T-cell (primary cell): ENCODE results near the gene L3MBTL4. TPM values are rescaled to one million over a fixed set of nuclear protein-coding genes. Genes with fewer than 3 reads are reported as not detected.

ENCODE experiments used
- ATAC-seq, 4 experiments: fragments of 200-7000 bp in 3 of 4; fragments of 150-1000 bp in 1 of 4; cut with Tn5 transposase; replicated peaks in 1 of 4; 1 replicate in 3 of 4; 2 replicates in 1 of 4; pipeline ENCODE4 v1.10.0; 2021; ENCODE audit warnings: moderate library complexity in 3 of 4, mild to moderate bottlenecking in 2 of 4, moderate number of reproducible peaks in 1 of 4
- CTCF ChIA-PET, 2 donors: fragments of 300-600 bp; sonication (Branson Sonifier 250); formaldehyde crosslinking; loops; one replicate each; lab custom pipeline; 2022; ENCODE audit warnings: antibody characterized with exemption in 2 of 2; lab: Charles Lee
- POLR2A ChIA-PET, 2 donors: fragments of 300-600 bp; sonication (Branson Sonifier 250); formaldehyde crosslinking; loops; one replicate each; lab custom pipeline; 2022; ENCODE audit warnings: antibody characterized with exemption in 2 of 2; lab: Charles Lee
- DNase-seq, 35 experiments: peaks; one replicate each; pipeline versions ENCODE4 v3.0.0 to v3.0.0-alpha.2; 2013 to 2023
- H3K27ac ChIP-seq: one replicate; pipeline ENCODE4 v1.5.1; 2013; ENCODE audit warnings: low read length
- H3K27me3 ChIP-seq, 2 experiments: replicated peaks in 1 of 2; 1 replicate in 1 of 2; 2 replicates in 1 of 2; pipeline versions ENCODE4 v1.6.1 to v1.7.0; 2013; ENCODE audit warnings: low read length in 1 of 2, mixed read lengths in 1 of 2; ENCODE audit not compliant: control insufficient read depth in 2 of 2, insufficient read depth in 2 of 2; ENCODE audit errors: extremely low read depth in 1 of 2
- H3K36me3 ChIP-seq, 2 donors: 1 replicate in 1 of 2; 2 replicates in 1 of 2; pipeline versions ENCODE4 v1.6.1 to v1.7.0; 2013; ENCODE audit warnings: low read length in 1 of 2; ENCODE audit not compliant: control insufficient read depth in 2 of 2, insufficient read depth in 1 of 2; ENCODE audit errors: extremely low read depth in 1 of 2
- H3K4me1 ChIP-seq, 2 experiments: 1 replicate in 1 of 2; 2 replicates in 1 of 2; pipeline versions ENCODE4 v1.6.1 to v1.7.0; 2013; ENCODE audit warnings: low read length in 2 of 2, mixed read lengths in 1 of 2; ENCODE audit not compliant: insufficient read depth in 2 of 2, control insufficient read depth in 1 of 2; ENCODE audit errors: extremely low read depth in 1 of 2
- H3K4me3 ChIP-seq, 2 donors: 1 replicate in 1 of 2; 2 replicates in 1 of 2; pipeline versions ENCODE4 v1.5.1 to v1.7.0; 2013; ENCODE audit warnings: mild to moderate bottlenecking in 2 of 2, low read length in 1 of 2, moderate library complexity in 1 of 2; ENCODE audit not compliant: control insufficient read depth in 1 of 2; ENCODE audit errors: extremely low read depth in 1 of 2
- H3K9me3 ChIP-seq: 2 replicates; pipeline ENCODE4 v1.7.0; 2013
- H3K27ac Mint-ChIP-seq, 2 donors: one replicate each; pipeline ENCODE4 v1.8.0; 2020 to 2021; ENCODE audit warnings: mild to moderate bottlenecking in 2 of 2, mixed read lengths in 2 of 2
- H3K27me3 Mint-ChIP-seq, 2 donors: one replicate each; pipeline ENCODE4 v1.8.0; 2021 to 2022; ENCODE audit warnings: mixed read lengths in 2 of 2
- H3K36me3 Mint-ChIP-seq: one replicate; pipeline ENCODE4 v1.8.0; 2021; ENCODE audit warnings: mixed read lengths
- H3K4me1 Mint-ChIP-seq, 3 donors: one replicate each; pipeline ENCODE4 v1.8.0; 2020 to 2022; ENCODE audit warnings: mixed read lengths in 3 of 3, mild to moderate bottlenecking in 1 of 3
- H3K4me3 Mint-ChIP-seq, 3 donors: one replicate each; pipeline ENCODE4 v1.8.0; 2020 to 2022; ENCODE audit warnings: mild to moderate bottlenecking in 3 of 3, mixed read lengths in 3 of 3, moderate library complexity in 3 of 3
- H3K9me3 Mint-ChIP-seq, 3 donors: one replicate each; pipeline ENCODE4 v1.8.0; 2020 to 2022; ENCODE audit warnings: mixed read lengths in 3 of 3
- WGBS: methylation state at CpG from one replicate; pipeline ENCODE4 v1.1.5; 2013; ENCODE audit warnings: missing lambda C conversion rate; ENCODE audit not compliant: insufficient coverage; 5-methylcytosine and 5-hydroxymethylcytosine counted together
- total RNA-seq, 35 experiments: library from RNA in 6 of 35; stranded (reverse) in 6 of 35; fragments of 120-200 nt in 1 of 35; gene quantifications; one replicate each; pipeline versions ENCODE4 v1.2.1 to v1.2.4 and lab custom pipeline; 2013 to 2026

Gene L3MBTL4
- total RNA-seq, 5 donors from 2014 or later (not counting 1 experiment from before 2014, with no cell fraction given): 0.58 to 1.6 (median 0.83) TPM

DNA sequence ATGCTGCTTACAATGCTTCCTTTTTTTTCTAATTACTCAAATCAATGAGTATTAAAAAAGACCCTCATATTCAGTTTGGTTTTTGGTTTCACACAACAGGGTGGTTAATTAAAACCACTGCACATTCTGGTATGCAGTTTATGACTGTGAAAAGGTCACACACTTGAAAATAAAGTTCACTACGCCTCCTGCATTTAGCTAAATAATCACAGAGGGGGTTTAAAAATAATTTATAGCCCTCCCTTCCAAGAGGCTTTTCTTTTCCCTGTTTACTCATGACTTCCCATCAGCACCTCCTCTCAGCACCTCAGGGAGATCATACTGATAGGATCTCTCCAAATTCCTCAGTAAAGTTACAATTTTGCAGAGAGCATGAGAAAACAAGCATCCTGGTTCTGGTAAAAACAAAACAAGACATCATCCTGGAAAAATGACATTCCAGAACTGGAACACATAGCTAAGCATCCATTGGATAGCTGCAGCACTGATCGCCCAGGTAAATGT, 389.9 kb downstream of the L3MBTL4 start:
- no peaks in the 10 kb centered on the region for H3K4me1 ChIP-seq
- Mint-ChIP-seq H3K4me1 (no peaks in the 10 kb centered on the region), H3K9me3 (peaks cover 0 to 4% (median 0%) of the 10 kb centered on the region in 3 donors), H3K36me3 (no peaks in the 10 kb centered on the region), H3K27ac (no peak overlapping the region), H3K4me3 (no peak overlapping the region), H3K27me3 (no peaks in the 10 kb centered on the region)
- H3K27me3 ChIP-seq: no peaks in the 10 kb centered on the region
- H3K4me3 ChIP-seq: no peak overlapping the region
- H3K9me3 ChIP-seq: no peaks in the 10 kb centered on the region
- CTCF ChIA-PET: no interaction called here
- no peak overlapping the region for H3K27ac ChIP-seq
- 100% methylated on average over 1 of the region's 2 CpGs for WGBS
- ATAC-seq (no peak), DNase-seq (no peak)
- POLR2A ChIA-PET: no interaction called here
- no peaks in the 10 kb centered on the region for H3K36me3 ChIP-seq

DNA sequence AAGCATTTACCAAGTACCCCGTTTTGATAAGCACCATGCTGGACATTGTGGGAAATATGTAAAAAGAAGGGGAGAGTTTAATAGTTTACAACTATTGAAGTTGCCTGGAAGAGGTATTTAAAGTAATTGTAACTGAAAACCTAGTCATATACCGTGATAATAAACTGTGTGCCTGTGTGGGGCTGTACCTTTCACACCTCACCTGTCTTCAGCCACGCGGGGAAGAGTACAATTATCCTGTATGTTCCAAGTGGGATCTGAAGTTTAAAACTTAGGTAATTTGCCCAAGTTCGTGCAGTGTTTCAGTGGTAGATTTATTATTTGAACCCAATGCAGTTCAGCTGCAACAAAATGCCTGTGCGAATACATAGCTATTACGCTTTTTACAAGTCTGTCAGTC, 391.2 kb downstream of the L3MBTL4 start:
- Mint-ChIP-seq H3K4me3 (no peak overlapping the region), H3K27me3 (no peaks in the 10 kb centered on the region), H3K27ac (no peak overlapping the region), H3K4me1 (no peaks in the 10 kb centered on the region), H3K36me3 (no peaks in the 10 kb centered on the region), H3K9me3 (peaks cover 0 to 6% (median 0%) of the 10 kb centered on the region in 3 donors)
- no peak for ATAC-seq
- Histone ChIP-seq H3K27me3 (no peaks in the 10 kb centered on the region), H3K4me1 (no peaks in the 10 kb centered on the region), H3K36me3 (no peaks in the 10 kb centered on the region), H3K27ac (no peak overlapping the region), H3K9me3 (no peaks in the 10 kb centered on the region), H3K4me3 (no peak overlapping the region)
- WGBS: 100% methylated on average over 2 of the region's 7 CpGs
- ChIA-PET CTCF (no interaction called here), POLR2A (no interaction called here)
- DNase-seq: no peak

GRCh38 chr18:6022845-6023244, 391.9 kb downstream of the L3MBTL4 start:
- Histone ChIP-seq H3K27ac (no peak overlapping the region), H3K27me3 (no peaks in the 10 kb centered on the region), H3K4me3 (no peak overlapping the region), H3K36me3 (no peaks in the 10 kb centered on the region), H3K4me1 (no peaks in the 10 kb centered on the region), H3K9me3 (no peaks in the 10 kb centered on the region)
- ATAC-seq (no peak), DNase-seq (no peak)
- 69% methylated on average over 2 of the region's 5 CpGs for WGBS
- Mint-ChIP-seq H3K27me3 (no peaks in the 10 kb centered on the region), H3K9me3 (peaks cover 0 to 6% (median 0%) of the 10 kb centered on the region in 3 donors), H3K36me3 (no peaks in the 10 kb centered on the region), H3K27ac (no peak overlapping the region), H3K4me3 (no peak overlapping the region), H3K4me1 (no peaks in the 10 kb centered on the region)
- ChIA-PET POLR2A (no interaction called here), CTCF (no interaction called here)

DNA sequence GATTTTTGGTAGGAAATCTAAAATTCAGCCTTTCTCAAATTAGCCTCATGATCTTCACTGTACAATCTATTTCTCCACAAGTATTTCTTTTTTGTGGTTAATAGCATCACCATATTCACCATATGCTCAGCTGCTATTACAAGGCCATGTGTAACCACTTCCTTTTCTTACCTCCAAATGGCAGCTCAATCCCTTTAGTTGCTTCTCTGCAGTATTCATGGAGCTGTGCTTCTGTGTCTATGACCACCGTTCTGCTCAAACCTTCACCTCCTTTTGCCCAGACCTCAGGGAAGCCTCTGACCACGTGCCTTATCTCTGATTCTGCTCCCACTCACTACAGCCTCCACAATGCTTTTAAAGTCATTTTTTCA, 392.7 kb downstream of the L3MBTL4 start:
- H3K27ac Mint-ChIP-seq: no peak overlapping the region

DNA sequence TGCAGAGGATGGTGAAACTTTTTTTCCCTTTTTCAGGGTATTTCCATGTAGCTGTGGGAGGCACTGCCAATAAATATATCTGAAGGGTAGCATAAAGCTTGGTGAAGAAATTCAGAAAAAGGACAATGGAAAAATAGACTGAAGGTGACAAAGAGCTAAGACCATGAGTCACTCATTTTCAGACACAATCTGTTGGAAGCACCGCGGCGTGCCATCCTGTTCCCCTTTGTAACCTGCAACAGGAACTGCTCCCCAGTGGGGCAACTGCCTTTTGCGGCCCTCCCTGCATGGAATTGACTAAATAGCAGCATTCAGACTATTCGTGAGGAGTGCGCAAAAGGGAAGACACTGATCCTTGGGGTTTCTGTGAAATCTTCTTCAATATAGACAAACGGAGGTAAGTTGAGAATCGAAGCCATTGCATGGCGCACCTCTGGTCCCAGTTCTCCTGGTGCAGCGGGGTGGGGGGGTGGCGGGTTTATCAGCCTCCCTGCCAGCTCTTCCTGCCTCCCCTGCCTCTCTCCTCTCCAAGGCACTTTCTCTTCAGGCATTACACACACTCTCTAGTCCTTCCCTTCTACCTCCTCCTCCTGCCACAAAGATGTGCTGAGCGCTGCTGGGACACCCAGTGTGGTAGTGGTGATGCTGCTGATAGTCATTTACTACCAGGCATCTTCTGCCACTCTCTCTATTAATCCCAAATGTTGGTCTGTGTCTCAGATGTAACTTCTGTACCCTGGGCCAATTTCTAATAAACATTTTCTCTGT, 393.2 kb downstream of the L3MBTL4 start:
- 83% methylated on average over 6 of the region's 12 CpGs for WGBS
- H3K4me1 ChIP-seq: no peaks in the 10 kb centered on the region
- ATAC-seq: no peak
- Mint-ChIP-seq H3K27me3 (no peaks in the 10 kb centered on the region), H3K27ac (no peak overlapping the region), H3K4me3 (no peak overlapping the region), H3K9me3 (peaks cover 0 to 6% (median 0%) of the 10 kb centered on the region in 3 donors), H3K36me3 (no peaks in the 10 kb centered on the region), H3K4me1 (no peaks in the 10 kb centered on the region)
- no peak overlapping the region for H3K4me3 ChIP-seq
- no peak overlapping the region for H3K27ac ChIP-seq
- H3K36me3 ChIP-seq: no peaks in the 10 kb centered on the region
- H3K27me3 ChIP-seq: no peaks in the 10 kb centered on the region
- H3K9me3 ChIP-seq: no peaks in the 10 kb centered on the region
- CTCF ChIA-PET: no interaction called here
- POLR2A ChIA-PET: no interaction called here
- peak in 2 of 35 experiments; percentile 1 to 2 for DNase-seq

More for the DNA sequence above, 392.7 kb downstream of the L3MBTL4 start:
- ATAC-seq: no peak
- Histone ChIP-seq H3K27ac (no peak overlapping the region), H3K27me3 (no peaks in the 10 kb centered on the region), H3K4me1 (no peaks in the 10 kb centered on the region), H3K36me3 (no peaks in the 10 kb centered on the region), H3K9me3 (no peaks in the 10 kb centered on the region), H3K4me3 (no peak overlapping the region)
- DNase-seq: no peak
- Mint-ChIP-seq H3K9me3 (peaks cover 0 to 6% (median 0%) of the 10 kb centered on the region in 3 donors), H3K4me3 (no peak overlapping the region), H3K27me3 (no peaks in the 10 kb centered on the region), H3K36me3 (no peaks in the 10 kb centered on the region), H3K4me1 (no peaks in the 10 kb centered on the region)
- ChIA-PET POLR2A (no interaction called here), CTCF (no interaction called here)
- 0% methylated on average over 2 of the region's 2 CpGs for WGBS

GRCh38 chr18:6018671-6019070, 396.0 kb downstream of the L3MBTL4 start:
- Histone ChIP-seq H3K27me3 (no peaks in the 10 kb centered on the region), H3K36me3 (no peaks in the 10 kb centered on the region), H3K27ac (no peak overlapping the region), H3K9me3 (no peaks in the 10 kb centered on the region), H3K4me3 (no peak overlapping the region), H3K4me1 (no peaks in the 10 kb centered on the region)
- H3K36me3 Mint-ChIP-seq: no peaks in the 10 kb centered on the region
- no peaks in the 10 kb centered on the region for H3K4me1 Mint-ChIP-seq
- no peak for ATAC-seq
- DNase-seq: no peak
- H3K9me3 Mint-ChIP-seq: peaks cover 0 to 6% (median 0%) of the 10 kb centered on the region in 3 donors
- WGBS: no CpG with 5 or more reads among the region's 1 CpG
- ChIA-PET POLR2A (no interaction called here), CTCF (interaction anchor here in 1 of 2 donors (1.0 kb wide), 1 partner anchor 73 kb away, joined by 3 read pairs; no protein-coding TSS in a partner anchor)
- no peaks in the 10 kb centered on the region for H3K27me3 Mint-ChIP-seq
- no peak overlapping the region for H3K4me3 Mint-ChIP-seq
- H3K27ac Mint-ChIP-seq: no peak overlapping the region
